Thyroid gland (tissue), 4 donors: Measurements from ENCODE around the gene EIF6.

ENCODE experiments used
- CTCF ChIP-seq, 6 experiments: fragments of 200-600 bp in 3 of 6; fragments of 450-650 bp in 3 of 6; sonication (generic) in 3 of 6; IDR thresholded peaks; one replicate each; pipeline ENCODE4 v1.5.1; 2016 to 2019; ENCODE audit warnings: antibody characterized with exemption in 6 of 6, mild to moderate bottlenecking in 2 of 6, inconsistent platforms in 1 of 6, moderate library complexity in 1 of 6
- POLR2A ChIP-seq, 2 donors: fragments of 450-650 bp; IDR thresholded peaks; one replicate each; pipeline ENCODE4 v1.6.1; 2017; ENCODE audit warnings: antibody characterized with exemption in 2 of 2, mild to moderate bottlenecking in 2 of 2, moderate library complexity in 1 of 2

- no peak for TF ChIP-seq CTCF (IDR thresholded peaks at IDR 0.05)
- TF ChIP-seq POLR2A (IDR thresholded peaks at IDR 0.05), result no peak
These were observed 34.1 kb upstream of the EIF6 start for GRCh38 chr20:35318502-35319157.
